DLD1 (cell line): ENCODE measurements around the gene CAPN9.

Experiments used
- in situ Hi-C: cut with HindIII; loops from 2 replicates; pipeline ENCODE4 v1.10.0; 2017; ENCODE audit warnings: low sequenced_read_pairs

CAPN9 gene

GRCh38 chr1:230794871-230795605 lies 47.9 kb downstream of the CAPN9 start:
- in situ Hi-C loops: no loop called here

DNA sequence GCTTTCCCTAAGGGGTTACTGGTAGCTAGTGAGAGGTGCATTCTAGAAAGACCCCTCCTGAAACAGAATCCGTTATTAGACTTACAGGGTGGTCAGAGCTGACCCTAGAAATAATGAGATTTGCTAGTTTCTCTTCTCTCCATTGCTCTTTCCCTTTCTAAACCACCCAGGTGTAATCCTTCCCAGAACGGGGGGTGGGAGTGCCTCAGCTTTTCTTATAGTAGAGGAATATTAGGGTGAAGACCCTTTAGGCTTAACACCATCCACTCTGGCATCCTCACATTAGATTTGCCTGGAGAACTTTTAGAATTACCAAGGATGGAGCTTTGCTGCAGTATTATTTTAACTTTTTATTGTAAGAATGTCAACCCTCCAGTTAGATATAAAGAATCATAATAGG lies 49.4 kb downstream of the CAPN9 start:
- in situ Hi-C loops: no loop called here

GRCh38 chr1:230797376-230797920 lies 50.3 kb downstream of the CAPN9 start:
- in situ Hi-C loops: no loop called here

DNA sequence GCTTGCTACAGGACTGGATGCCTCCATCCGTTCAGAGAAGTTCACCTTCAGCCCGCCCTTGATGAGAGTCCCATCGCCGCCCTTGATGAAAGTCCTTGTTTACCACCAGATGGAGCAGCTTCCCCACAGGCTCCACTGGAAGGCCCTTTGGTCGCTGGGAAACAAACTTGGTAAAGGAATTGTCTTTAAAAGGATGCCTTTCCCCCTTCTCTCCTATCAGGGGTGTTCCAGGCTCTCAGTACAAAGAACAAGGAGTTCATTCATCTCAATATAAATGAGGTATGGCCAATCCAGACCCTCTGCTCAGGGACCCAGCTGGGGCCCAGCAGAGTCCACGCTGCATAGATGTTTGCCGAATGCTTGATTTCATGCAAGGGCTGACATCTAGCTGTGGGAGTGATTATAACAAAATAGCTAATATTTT lies 50.8 kb downstream of the CAPN9 start:
- in situ Hi-C loops: no loop called here

DNA sequence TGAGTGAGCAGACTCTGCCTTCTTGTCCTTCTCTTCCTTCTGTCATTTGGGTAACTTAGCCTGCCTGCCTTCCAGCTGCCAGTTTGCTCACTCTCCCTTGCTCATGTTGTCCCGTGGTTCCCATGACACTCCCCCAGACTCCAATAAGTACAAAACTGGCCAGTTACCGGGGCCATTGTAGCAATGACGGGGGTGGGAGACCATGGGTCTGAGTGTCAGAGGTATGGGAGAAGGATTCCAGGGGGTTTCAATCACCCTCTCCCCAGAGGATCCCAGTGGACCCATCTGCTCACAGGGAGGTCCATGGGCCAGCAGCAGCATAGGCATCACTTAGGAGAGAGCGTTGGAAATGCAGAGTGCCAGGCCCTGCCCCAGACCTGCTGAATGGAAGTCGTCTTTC lies 51.3 kb downstream of the CAPN9 start:
- in situ Hi-C loops: no loop called here

DNA sequence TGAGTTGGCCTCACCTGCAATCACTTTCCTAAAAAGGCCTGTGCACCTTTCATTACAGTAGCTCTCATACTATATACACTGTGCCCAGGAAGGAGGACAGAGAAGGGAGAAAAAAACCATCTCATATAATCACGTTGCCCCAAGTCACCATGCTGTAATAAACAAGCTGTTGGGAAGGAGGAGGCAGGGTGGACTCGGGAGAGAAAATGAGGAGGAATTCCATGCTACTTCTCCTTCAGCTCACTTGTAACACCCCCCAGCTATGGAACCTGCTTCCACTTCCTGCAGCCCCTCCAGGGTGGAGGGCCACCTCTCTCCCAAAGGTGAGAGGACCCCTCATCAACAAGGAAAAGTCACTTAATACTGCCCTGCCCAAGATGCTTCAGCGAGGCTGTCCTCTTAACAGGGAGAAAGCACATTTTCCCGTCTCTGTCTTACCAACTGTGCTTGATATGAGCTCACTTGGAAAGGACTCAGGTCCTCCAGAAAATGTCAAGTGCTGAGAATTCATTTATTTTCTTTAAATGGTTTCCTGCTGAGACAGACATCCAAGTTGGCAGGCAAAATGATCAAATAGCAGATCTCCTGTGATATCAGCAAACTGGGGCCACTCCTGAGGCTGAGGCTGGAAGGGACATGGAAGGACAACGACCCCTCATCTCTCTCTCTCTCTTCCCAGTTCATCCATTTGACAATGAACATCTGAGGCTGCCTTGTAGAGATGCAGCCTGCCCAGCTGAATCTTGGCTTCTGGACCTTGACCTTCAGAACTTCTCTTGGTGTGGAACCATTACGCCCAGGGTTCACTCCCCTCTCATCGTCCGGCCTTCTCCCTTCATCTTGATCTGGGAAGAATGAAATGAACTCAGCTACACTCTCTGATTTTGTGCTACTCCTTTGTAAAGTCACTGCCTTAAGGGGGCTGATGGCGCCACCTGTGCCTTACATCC lies 54.0 kb downstream of the CAPN9 start:
- in situ Hi-C loops: no loop called here

DNA sequence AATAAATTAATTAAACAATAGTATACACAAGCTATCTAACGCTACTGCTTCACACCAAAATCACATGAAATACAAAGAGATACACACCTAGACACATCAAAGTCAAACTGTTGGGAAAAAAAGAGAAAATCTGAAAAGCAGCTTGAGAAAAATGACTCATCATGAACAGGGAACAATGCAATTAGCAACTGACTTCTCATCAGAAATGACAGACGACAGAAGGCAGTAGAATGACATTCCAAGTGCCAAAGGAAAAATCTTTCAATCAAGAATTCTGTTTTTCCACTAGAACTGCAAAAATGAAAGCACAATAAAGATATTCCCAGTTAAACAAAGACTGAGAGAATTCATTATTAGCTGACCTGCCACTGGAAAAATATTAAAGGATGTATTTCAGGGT lies 57.2 kb downstream of the CAPN9 start:
- in situ Hi-C loops: no loop called here

DNA sequence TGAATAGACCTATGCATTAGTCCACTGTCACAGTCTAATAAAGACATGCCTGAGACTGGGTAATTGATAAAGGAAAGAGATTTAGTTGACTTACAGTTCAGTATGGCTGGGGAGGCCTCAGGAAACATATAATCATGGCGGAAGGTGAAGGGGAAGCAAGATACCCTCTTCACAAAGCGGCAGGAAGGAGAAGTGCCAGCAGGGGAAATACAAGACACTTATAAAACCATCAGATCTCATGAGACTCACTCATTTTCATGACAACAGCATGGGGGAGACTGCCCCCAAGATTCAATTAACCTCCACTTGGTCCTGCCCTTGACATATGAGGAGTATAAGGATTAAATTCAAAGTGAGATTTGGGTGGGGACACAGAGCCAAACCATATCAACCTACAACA lies 59.4 kb downstream of the CAPN9 start:
- in situ Hi-C loops: no loop called here

- in situ Hi-C loops: no loop called here
These were observed 59.8 kb downstream of the CAPN9 start for GRCh38 chr1:230807029-230807428.

DNA sequence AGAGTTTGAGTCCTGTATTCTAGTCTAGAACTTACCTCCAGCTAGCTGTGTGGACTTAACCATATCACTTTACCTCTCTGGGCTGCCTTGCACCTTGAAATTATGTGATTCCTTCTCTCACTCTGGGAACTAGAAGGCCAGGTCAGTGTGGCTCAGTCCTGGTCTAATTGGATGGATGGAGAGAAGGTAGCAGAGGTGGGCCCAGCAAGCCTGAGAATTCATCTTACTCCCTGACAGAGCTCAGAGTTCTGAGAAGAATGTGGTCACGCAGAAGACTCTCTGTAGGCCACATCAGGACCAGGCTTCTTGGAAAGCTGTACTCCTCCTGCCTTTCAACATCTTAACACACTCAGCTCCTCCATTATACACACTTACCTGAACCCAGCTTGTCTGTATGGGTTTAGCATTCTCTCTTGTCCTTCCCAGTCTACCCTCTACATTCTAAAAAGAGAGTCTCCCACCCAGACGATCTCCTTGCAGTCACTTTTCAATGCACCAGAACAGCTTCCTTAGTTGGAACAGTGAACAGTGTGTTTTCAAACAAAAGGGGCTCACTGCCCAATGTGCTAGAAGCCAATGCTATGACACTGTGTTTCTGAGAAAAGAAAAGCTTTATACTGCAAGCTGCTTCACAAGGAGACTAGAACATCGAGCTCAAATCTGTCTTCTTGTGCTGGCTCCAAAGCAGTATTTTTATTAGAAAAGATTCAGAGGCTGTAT lies 60.5 kb downstream of the CAPN9 start:
- in situ Hi-C loops: no loop called here

GRCh38 chr1:230808281-230808872 lies 61.2 kb downstream of the CAPN9 start:
- in situ Hi-C loops: no loop called here

DNA sequence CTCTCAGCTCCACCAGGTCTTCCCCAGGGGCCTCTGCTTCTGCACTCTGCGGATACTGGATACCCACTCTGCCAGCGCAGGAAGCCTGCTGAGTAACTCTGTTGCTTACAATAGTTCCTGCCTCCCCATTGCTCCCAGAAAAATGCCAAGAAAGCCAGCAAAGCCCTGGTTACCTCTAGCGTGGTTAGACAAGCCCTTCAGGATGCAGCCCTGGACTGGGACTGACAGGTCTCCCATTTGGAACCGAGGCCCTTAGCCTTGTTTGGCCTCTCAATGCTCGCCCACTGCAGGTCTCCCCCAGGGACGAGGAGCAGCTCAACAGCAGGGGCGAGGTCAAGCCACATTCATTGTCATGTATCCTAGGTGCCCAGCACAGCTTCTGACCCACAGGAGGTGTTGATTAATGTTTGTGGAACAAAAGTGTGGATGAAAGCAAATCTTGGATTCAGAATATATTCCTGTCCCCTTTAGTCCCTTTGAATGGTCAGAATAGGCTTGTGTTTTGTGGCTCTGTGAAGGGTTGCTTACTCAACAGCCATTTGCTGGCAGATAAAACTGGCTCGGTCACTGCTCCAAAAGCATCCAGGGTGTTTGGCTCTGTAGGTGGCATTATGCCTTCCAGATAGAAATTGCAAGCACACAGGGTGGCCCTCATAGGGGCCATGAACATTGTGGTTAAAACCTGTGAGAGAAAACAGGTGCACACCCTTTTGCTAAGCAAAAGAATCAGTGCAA lies 62.2 kb downstream of the CAPN9 start:
- in situ Hi-C loops: no loop called here

GRCh38 chr1:230812568-230812967 lies 65.4 kb downstream of the CAPN9 start:
- in situ Hi-C loops: no loop called here

GRCh38 chr1:230814949-230815692 lies 67.9 kb downstream of the CAPN9 start:
- in situ Hi-C loops: no loop called here

DNA sequence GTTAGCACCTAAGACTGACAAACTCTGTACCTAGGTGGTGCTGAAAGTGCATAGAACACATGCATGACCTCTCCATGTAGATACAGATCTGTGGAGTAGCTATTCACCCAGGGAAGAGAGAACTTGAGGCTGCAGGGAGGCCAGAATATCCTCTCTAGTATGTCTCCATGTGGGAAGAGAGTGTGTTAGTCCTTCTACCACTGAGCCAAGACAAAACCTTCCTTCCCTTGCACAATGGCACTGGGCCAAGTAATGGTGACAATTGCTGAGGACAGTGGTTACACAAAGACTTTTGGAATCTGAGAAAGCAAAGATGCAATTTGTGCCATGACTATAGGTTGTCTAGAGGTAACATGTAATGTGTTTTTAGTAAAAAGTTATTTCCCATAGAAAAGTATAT lies 68.8 kb downstream of the CAPN9 start:
- in situ Hi-C loops: no loop called here

DNA sequence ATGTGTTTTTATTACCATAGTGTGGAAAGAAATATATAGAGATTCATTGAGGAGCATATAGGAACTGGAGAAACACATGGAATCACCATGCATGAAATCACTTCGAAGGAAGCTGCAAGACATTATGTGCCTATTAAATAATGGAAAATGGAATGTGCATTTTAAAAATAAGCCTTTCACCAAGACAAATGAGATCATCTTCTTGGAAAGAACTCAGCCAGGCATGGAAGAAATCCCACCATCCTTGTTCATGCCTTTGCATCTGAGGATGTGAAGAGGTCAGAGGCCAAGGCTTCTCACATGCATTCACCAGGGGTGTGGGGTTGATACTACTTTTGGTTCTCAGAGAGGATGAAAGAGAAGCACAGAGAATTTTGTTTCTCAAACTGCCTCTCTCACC lies 71.2 kb downstream of the CAPN9 start:
- in situ Hi-C loops: no loop called here

- in situ Hi-C loops: no loop called here
These were observed 71.7 kb downstream of the CAPN9 start for GRCh38 chr1:230818901-230819300.

- in situ Hi-C loops: no loop called here
These were observed 72.8 kb downstream of the CAPN9 start for GRCh38 chr1:230819976-230820375.

DNA sequence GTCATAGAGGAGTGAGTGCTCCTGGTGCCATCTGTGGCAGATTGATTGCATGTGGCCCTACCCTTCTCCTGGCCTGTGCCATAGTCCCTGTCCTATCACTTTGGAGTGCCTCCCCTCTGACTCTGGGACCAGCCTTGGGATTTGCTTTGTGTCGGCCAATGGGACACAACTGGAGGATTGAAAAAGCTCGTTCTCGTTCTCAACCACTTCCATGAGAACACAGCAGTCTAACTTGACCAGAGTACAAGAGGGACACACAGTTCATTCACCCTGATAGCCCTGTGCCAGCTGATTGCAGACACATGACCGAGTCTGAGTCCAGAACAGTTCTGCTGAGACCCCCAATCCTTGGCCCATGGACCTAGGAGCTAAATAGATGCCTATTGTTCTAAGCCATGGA lies 73.4 kb downstream of the CAPN9 start:
- in situ Hi-C loops: no loop called here
